Left lung (tissue), 10 donors: Measurements from ENCODE around the gene ETV3. TPM values are rescaled to one million over a fixed set of nuclear protein-coding genes. Genes with fewer than 3 reads are reported as not detected.

Experiments
- ATAC-seq: fragments of 200-7000 bp; cut with Tn5 transposase; one replicate; pipeline ENCODE4 v1.9.1; 2020; ENCODE audit warnings: moderate library complexity
- DNase-seq, 4 donors: peaks; one replicate each; pipeline ENCODE4 v3.0.0-alpha.2; 2013 to 2020
- H3K27ac ChIP-seq, 2 donors: fragments of 200-600 bp; sonication (generic) in 1 of 2; one replicate each; pipeline versions ENCODE4 v1.5.0 to v1.8.0; 2020 to 2021
- H3K27me3 ChIP-seq, 2 donors: fragments of 200-600 bp; sonication (generic) in 1 of 2; one replicate each; pipeline versions ENCODE4 v1.5.0 to v1.8.0; 2020 to 2021
- H3K36me3 ChIP-seq, 2 donors: fragments of 200-600 bp; sonication (generic) in 1 of 2; one replicate each; pipeline versions ENCODE4 v1.5.0 to v1.8.0; 2020 to 2021
- H3K4me1 ChIP-seq, 2 donors: fragments of 200-600 bp; one replicate each; pipeline ENCODE4 v1.8.0; 2021
- H3K4me3 ChIP-seq, 2 donors: fragments of 200-600 bp; sonication (generic) in 1 of 2; one replicate each; pipeline versions ENCODE4 v1.5.0 to v1.8.0; 2020 to 2021; ENCODE audit warnings: mild to moderate bottlenecking in 1 of 2
- H3K9me3 ChIP-seq, 2 donors: fragments of 200-600 bp; sonication (generic) in 1 of 2; one replicate each; pipeline versions ENCODE4 v1.5.0 to v1.8.0; 2020 to 2021
- CTCF ChIP-seq, 2 donors: fragments of 200-600 bp; sonication (generic) in 1 of 2; IDR thresholded peaks; one replicate each; pipeline versions ENCODE4 v1.5.0 to v1.8.0; 2021; ENCODE audit warnings: antibody characterized with exemption in 2 of 2
- intact Hi-C, 2 donors: fragments of 100-400 bp; cut with DNase I; formaldehyde crosslinking; loops; one replicate each; pipeline versions ENCODE4 v1.11.2 to v1.14.2; 2022
- polyA plus RNA-seq, 6 donors: library from polyadenylated mRNA; unstranded; fragments of 120-200 nt; gene quantifications; one replicate each; pipeline ENCODE4 v1.2.1, GENCODE V29; 2013; ENCODE audit not compliant: insufficient read length in 6 of 6
- total RNA-seq, 2 donors: library from RNA; stranded (reverse); fragmentation: NEBNext Ultra II Directional; extraction: Animal tissue kit (Norgen Biotek cat#: 25700); gene quantifications; one replicate each; pipeline ENCODE4 v1.2.1, GENCODE V29; 2021
- donor health status: DM: no; HTN: yes; CAD: no.
- donor health status: DM: no; HTN: no; CAD: no.

ETV3 gene
- total and polyA plus RNA-seq, 8 donors: 22.6 to 28.2 (median 25.0) TPM

DNA sequence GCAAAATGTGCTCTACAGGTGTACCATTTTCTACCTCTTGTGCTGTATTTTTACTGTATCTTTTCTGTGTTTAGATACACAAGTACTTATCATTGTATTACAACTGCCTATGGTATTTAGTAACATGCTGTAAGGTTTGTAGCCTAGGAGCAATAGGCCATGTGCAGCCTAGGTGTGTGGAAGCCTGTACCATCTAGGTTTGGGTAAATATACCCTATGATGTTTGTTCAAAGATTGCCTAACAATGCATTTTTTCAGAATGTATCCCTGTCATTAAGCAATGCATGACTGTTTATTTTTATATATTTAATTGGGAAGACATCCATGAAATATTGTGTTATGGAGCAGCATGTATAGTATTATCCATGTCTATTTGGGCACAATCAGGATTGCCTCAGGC lies 49.6 kb downstream of the ETV3 start:
- DNase-seq (no peak), ATAC-seq (no peak)
- H3K27me3 ChIP-seq: no peaks in the 10 kb centered on the region
- H3K9me3 ChIP-seq: no peaks in the 10 kb centered on the region
- TF ChIP-seq CTCF (IDR thresholded peaks at IDR 0.05): no peak
- H3K4me1 ChIP-seq: peaks cover 0 to 9% of the 10 kb centered on the region in 2 donors
- H3K36me3 ChIP-seq: no peaks in the 10 kb centered on the region
- no peak overlapping the region for H3K4me3 ChIP-seq
- intact Hi-C loops: no loop called here
- no peak overlapping the region for H3K27ac ChIP-seq

DNA sequence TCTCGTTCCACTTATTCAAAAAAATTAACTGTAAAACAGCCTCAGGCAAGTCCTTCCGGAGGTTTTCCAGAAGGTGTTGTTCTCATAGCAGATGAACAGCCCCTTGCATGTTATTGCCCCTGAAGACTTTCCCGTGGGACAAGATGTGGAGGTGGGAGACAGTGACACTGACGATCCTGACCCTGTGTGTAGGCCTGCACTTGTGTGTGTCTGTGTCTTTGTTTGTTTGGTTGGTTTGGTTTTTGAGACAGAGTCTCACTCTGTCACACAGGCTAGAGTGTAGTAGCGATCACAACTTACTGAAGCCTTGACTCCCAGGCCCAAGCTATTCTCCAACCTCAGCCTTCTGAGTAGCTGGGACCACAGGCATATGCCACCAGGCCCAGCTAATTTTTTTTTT lies 51.2 kb downstream of the ETV3 start:
- TF ChIP-seq CTCF (IDR thresholded peaks at IDR 0.05): no peak
- no peak for ATAC-seq
- Histone ChIP-seq H3K36me3 (no peaks in the 10 kb centered on the region), H3K9me3 (no peaks in the 10 kb centered on the region), H3K27me3 (no peaks in the 10 kb centered on the region), H3K4me3 (no peak overlapping the region), H3K27ac (no peak overlapping the region), H3K4me1 (peaks cover 0 to 9% of the 10 kb centered on the region in 2 donors)
- no peak for DNase-seq
- intact Hi-C loops: no loop called here

DNA sequence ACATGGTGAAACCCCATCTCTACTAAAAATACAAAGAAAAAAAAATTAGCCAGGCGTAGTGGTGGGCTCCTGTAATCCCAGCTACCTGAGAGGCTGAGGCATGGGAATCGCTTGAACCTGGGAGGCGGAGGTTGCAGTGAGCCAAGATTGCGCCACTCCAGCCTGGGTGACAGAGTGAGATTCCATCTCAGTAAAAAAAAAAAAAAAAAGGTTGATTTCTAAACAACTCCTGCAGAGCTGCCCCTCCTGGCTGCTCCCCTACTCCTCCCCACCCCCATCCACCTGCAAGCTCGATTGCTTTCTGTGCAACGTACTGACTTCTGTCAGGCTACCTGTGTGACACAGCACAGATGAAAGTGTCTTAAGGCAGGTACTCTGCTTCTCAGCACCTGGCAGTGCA lies 51.9 kb downstream of the ETV3 start:
- Histone ChIP-seq H3K27me3 (no peaks in the 10 kb centered on the region), H3K9me3 (no peaks in the 10 kb centered on the region), H3K4me3 (no peak overlapping the region), H3K36me3 (no peaks in the 10 kb centered on the region), H3K27ac (no peak overlapping the region), H3K4me1 (peaks cover 0 to 9% of the 10 kb centered on the region in 2 donors)
- TF ChIP-seq CTCF (IDR thresholded peaks at IDR 0.05): no peak
- DNase-seq (no peak), ATAC-seq (no peak)
- intact Hi-C loops: no loop called here

- no peak for TF ChIP-seq CTCF (IDR thresholded peaks at IDR 0.05)
- no peak for ATAC-seq
- no peak overlapping the region for H3K4me3 ChIP-seq
- H3K4me1 ChIP-seq: peaks cover 0 to 9% of the 10 kb centered on the region in 2 donors
- no peak for DNase-seq
- no peaks in the 10 kb centered on the region for H3K27me3 ChIP-seq
- intact Hi-C loops: no loop called here
- no peaks in the 10 kb centered on the region for H3K9me3 ChIP-seq
- no peak overlapping the region for H3K27ac ChIP-seq
- no peaks in the 10 kb centered on the region for H3K36me3 ChIP-seq
Observed at GRCh38 chr1:157085421-157085820, 52.8 kb downstream of the ETV3 start.

- Histone ChIP-seq H3K27ac (no peak overlapping the region), H3K9me3 (no peaks in the 10 kb centered on the region), H3K36me3 (no peaks in the 10 kb centered on the region), H3K4me1 (peaks cover 0 to 9% of the 10 kb centered on the region in 2 donors), H3K4me3 (no peak overlapping the region), H3K27me3 (no peaks in the 10 kb centered on the region)
- ATAC-seq (no peak), DNase-seq (no peak)
- intact Hi-C loops: no loop called here
- TF ChIP-seq CTCF (IDR thresholded peaks at IDR 0.05): no peak
Observed at GRCh38 chr1:157084720-157085119, 53.5 kb downstream of the ETV3 start.
